NOMO-1 (cell line): ENCODE results near the gene TMEM218.

Experiments used
- DNase-seq, 2 experiments: peaks; one replicate each; lab custom pipeline; 2025; ENCODE audit not compliant: unreplicated experiment in 2 of 2; lab: John Stamatoyannopoulos, UW

Gene TMEM218

GRCh38 chr11:125129316-125129993, 18.0 kb upstream of the TMEM218 start:
- DNase-seq: no peak

- no peak for DNase-seq
Observed at GRCh38 chr11:125128450-125128849, 17.0 kb upstream of the TMEM218 start.

GRCh38 chr11:125124618-125124992, 13.2 kb upstream of the TMEM218 start:
- DNase-seq: peak; percentile 46 to 78

- peak; percentile 69 to 83 for DNase-seq
Observed at GRCh38 chr11:125123947-125124617, 12.7 kb upstream of the TMEM218 start.

- no peak for DNase-seq
Observed at GRCh38 chr11:125123194-125123946, 11.9 kb upstream of the TMEM218 start.

- no peak for DNase-seq
Observed at GRCh38 chr11:125117429-125117828, 6.0 kb upstream of the TMEM218 start.

GRCh38 chr11:125114518-125114917, 3.1 kb upstream of the TMEM218 start:
- DNase-seq: no peak

- no peak for DNase-seq
Observed at GRCh38 chr11:125112208-125112604, 780 bp upstream of the TMEM218 start.

GRCh38 chr11:125111001-125111342, 454 bp downstream of the TMEM218 start:
- DNase-seq: no peak

GRCh38 chr11:125110506-125110905, 920 bp downstream of the TMEM218 start:
- no peak for DNase-seq

GRCh38 chr11:125108469-125108868, 3.0 kb downstream of the TMEM218 start:
- DNase-seq: no peak

- no peak for DNase-seq
Observed at GRCh38 chr11:125105926-125106325, 5.5 kb downstream of the TMEM218 start.

- DNase-seq: no peak
Observed at GRCh38 chr11:125102510-125102909, 8.9 kb downstream of the TMEM218 start.

GRCh38 chr11:125102025-125102424, 9.4 kb downstream of the TMEM218 start:
- DNase-seq: no peak

GRCh38 chr11:125101596-125101995, 9.8 kb downstream of the TMEM218 start:
- no peak for DNase-seq

GRCh38 chr11:125100136-125100535, 11.3 kb downstream of the TMEM218 start:
- no peak for DNase-seq

- DNase-seq: no peak
Observed at GRCh38 chr11:125094731-125095130, 16.7 kb downstream of the TMEM218 start.

GRCh38 chr11:125093502-125093901, 17.9 kb downstream of the TMEM218 start:
- no peak for DNase-seq

- DNase-seq: no peak
Observed at GRCh38 chr11:125092669-125093068, 18.8 kb downstream of the TMEM218 start.

GRCh38 chr11:125091877-125092664, 19.4 kb downstream of the TMEM218 start:
- DNase-seq: no peak

GRCh38 chr11:125091247-125091876, 20.1 kb downstream of the TMEM218 start:
- peak in 1 of 2 experiments; percentile 26 for DNase-seq
